Panc1 (cell line): ENCODE data around the gene CFAP74.

Experiments used
- REST ChIP-seq, 2 experiments: IDR thresholded peaks; 2 replicates each; pipeline ENCODE4 v1.6.1; 2011 to 2012; ENCODE audit warnings: low read depth in 2 of 2, control low read depth in 1 of 2, low read length in 1 of 2, mild to moderate bottlenecking in 1 of 2, moderate library complexity in 1 of 2; ENCODE audit not compliant: insufficient read depth in 1 of 2
- TF ChIP-seq, protein P1 (sequence below): fragments of 450-650 bp; IDR thresholded peaks from 2 replicates; pipeline ENCODE4 v1.5.1; 2017; ENCODE audit warnings: mild to moderate bottlenecking

GRCh38 chr1:1979482-1980165 is 24.0 kb downstream of the CFAP74 start:
- TF ChIP-seq, protein P1, sequence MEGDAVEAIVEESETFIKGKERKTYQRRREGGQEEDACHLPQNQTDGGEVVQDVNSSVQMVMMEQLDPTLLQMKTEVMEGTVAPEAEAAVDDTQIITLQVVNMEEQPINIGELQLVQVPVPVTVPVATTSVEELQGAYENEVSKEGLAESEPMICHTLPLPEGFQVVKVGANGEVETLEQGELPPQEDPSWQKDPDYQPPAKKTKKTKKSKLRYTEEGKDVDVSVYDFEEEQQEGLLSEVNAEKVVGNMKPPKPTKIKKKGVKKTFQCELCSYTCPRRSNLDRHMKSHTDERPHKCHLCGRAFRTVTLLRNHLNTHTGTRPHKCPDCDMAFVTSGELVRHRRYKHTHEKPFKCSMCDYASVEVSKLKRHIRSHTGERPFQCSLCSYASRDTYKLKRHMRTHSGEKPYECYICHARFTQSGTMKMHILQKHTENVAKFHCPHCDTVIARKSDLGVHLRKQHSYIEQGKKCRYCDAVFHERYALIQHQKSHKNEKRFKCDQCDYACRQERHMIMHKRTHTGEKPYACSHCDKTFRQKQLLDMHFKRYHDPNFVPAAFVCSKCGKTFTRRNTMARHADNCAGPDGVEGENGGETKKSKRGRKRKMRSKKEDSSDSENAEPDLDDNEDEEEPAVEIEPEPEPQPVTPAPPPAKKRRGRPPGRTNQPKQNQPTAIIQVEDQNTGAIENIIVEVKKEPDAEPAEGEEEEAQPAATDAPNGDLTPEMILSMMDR = no peak
- TF ChIP-seq REST (IDR thresholded peaks at IDR 0.05; ENCODE audit: insufficient read depth in 1 of 2, low read depth in 2 of 2, low read length in 1 of 2) = no peak
